ENCODE results near the gene EYA3.

EYA3 gene

GRCh38 chr1:27967106-27967883, 121.1 kb downstream of the EYA3 start:
- DNase-seq = no peak

- no peak for DNase-seq
Observed at GRCh38 chr1:27966402-27967105, 121.9 kb downstream of the EYA3 start.

GRCh38 chr1:27963393-27963792, 125.0 kb downstream of the EYA3 start:
- no peak for DNase-seq

GRCh38 chr1:27961646-27962221, 126.7 kb downstream of the EYA3 start:
- no peak for DNase-seq

- no peak for DNase-seq
Observed at GRCh38 chr1:27960762-27961645, 127.4 kb downstream of the EYA3 start.

- DNase-seq = peak; percentile 88
Observed at GRCh38 chr1:27959792-27960603, 128.4 kb downstream of the EYA3 start, which contains the start of gene XKR8. TSS of gene XKR8 (plus strand) at chr1:27959973. CDS start at chr1:27960070, 97 bp downstream.

- no peak for DNase-seq
Observed at GRCh38 chr1:27958513-27958912, 129.9 kb downstream of the EYA3 start.

GRCh38 chr1:27957655-27958054, 130.8 kb downstream of the EYA3 start:
- DNase-seq = no peak

- no peak for DNase-seq
Observed at GRCh38 chr1:27956761-27957160, 131.6 kb downstream of the EYA3 start.

- DNase-seq = no peak
Observed at GRCh38 chr1:27955076-27955475, 133.3 kb downstream of the EYA3 start.

GRCh38 chr1:27954186-27954585, 134.2 kb downstream of the EYA3 start:
- DNase-seq = no peak

- DNase-seq = no peak
Observed at GRCh38 chr1:27952147-27952546, 136.3 kb downstream of the EYA3 start.

- no peak for DNase-seq
Observed at GRCh38 chr1:27951396-27951795, 137.0 kb downstream of the EYA3 start.

- no peak for DNase-seq
Observed at GRCh38 chr1:27949027-27949426, 139.4 kb downstream of the EYA3 start.

GRCh38 chr1:27945020-27945419, 143.4 kb downstream of the EYA3 start:
- no peak for DNase-seq

GRCh38 chr1:27941671-27942540, 146.5 kb downstream of the EYA3 start:
- no peak for DNase-seq

- no peak for DNase-seq
Observed at GRCh38 chr1:27940870-27941560, 147.4 kb downstream of the EYA3 start.

- peak; percentile 74 for DNase-seq
Observed at GRCh38 chr1:27940297-27940696, 148.1 kb downstream of the EYA3 start.

- no peak for DNase-seq
Observed at GRCh38 chr1:27938488-27938887, 149.9 kb downstream of the EYA3 start.

- no peak for DNase-seq
Observed at GRCh38 chr1:27937524-27937836, 150.9 kb downstream of the EYA3 start.

GRCh38 chr1:27936370-27936769, 152.0 kb downstream of the EYA3 start:
- DNase-seq = no peak

Measured in activated CD4-positive, alpha-beta T cell treated with anti-CD3 and anti-CD28 coated beads, Interleukin-10, Interleukin-2, amounts not matched to agents 100 ng/mL and 50 ng/mL, durations not matched to agents 16 hours and 8 hours (primary cell).